Right renal pelvis (tissue), 4 donors: ENCODE data around the gene APOD. TPM values are rescaled to one million over a fixed set of nuclear protein-coding genes. Genes with fewer than 3 reads are reported as not detected.
"Not testable (repeated sequence)": the region's sequence is repeated elsewhere in the genome, so short reads cannot be mapped to it uniquely, and the experiment has no call there.

Source experiments
- DNase-seq, 4 donors: peaks; one replicate each; pipeline ENCODE4 v3.0.0-alpha.2; 2013; ENCODE audit warnings: low read depth in 4 of 4, low spot score in 3 of 4, missing footprints in 1 of 4
- polyA plus RNA-seq, 4 donors: library from polyadenylated mRNA; unstranded; fragments of 120-200 nt; gene quantifications; one replicate each; pipeline ENCODE4 v1.2.1, GENCODE V29; 2013; ENCODE audit not compliant: insufficient read length in 4 of 4

Gene APOD
- polyA plus RNA-seq, result 10 to 100 TPM in 1 of 4 donors, 1 to 10 TPM in 3; 1.6 to 13.7 (median 5.6) TPM

DNA sequence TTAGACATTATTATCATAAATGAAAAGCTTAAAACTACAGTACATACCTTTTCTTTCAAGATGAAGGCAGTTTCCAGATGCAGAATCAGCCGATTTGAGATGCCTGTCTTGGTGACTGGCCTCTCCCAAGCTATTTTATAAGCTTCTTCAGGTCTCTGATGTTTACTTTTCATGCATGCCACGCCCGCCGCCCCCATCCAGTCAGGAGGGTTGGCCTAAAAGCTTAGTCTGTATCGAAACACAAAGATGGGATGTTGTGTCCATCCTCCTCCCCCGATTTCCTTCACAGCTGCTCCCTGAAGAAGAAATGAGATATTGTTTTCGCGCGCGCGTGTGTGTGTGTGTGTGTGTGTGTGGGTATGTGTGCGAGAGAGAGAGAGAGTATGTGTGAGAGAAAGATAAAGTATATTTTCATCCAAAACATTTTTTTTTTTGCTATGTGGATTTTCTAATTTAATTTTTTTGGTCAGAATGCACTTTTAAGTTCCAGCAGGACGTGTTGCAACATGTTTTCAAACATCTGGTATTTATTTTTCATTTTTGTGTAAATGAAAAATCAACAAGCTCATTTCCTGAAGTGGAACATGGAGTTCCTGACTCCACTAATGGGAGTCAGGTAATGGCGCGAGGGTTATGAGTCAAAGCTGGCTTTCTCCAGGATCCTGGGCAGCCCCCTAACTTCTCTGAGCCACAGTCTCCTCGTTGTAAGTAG is at the start of gene APOD:
TSS of gene APOD (minus strand) at position 110 of the 712 bp plus-strand sequence. CDS start 4,479 bp downstream, outside the sequence.
- no peak for DNase-seq

DNA sequence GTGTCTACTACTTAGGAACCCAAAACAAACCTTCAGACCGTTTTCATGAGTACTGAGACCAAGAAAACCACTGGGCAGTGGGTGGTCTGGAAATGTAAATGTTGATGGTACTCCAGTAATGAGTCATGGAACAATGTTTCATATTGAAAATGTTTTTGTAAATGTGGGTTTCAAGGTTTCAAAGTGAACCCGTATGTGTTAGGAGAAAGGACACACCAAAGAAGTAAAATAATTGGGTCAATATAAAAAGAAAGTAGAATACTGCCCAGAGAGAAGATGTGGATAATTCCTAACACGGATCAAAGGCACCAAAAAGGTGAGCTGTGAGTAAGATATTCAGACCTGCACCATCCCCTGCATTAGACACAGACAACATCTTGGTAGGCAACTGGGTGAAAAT is 49.6 kb upstream of the APOD start:
- not testable (repeated sequence) for DNase-seq

GRCh38 chr3:195632501-195633185 is 48.9 kb upstream of the APOD start:
- not testable (repeated sequence) for DNase-seq

DNA sequence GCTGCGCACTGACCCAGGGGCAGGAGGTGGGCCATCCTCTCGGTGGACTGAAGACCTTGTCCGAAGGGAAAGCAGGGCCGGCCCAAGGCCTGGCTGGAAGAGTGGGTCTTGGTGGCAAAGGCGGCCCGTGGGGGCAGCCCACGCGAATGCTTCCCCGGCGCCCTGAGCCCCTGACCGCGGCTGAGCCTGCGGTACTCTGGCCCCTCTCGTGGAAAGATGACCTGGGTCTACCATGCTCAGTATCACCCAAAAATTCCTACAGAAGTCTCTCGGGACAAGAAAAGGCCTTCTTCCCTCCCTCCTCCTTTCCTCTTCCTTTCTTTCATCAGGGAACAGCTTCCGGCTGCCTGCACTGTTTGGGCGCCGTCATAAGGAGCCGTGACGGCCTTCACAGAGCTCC is 48.3 kb upstream of the APOD start:
- DNase-seq, result not testable (repeated sequence)

- DNase-seq, result not testable (repeated sequence)
These were observed 47.3 kb upstream of the APOD start for GRCh38 chr3:195630938-195631495.

DNA sequence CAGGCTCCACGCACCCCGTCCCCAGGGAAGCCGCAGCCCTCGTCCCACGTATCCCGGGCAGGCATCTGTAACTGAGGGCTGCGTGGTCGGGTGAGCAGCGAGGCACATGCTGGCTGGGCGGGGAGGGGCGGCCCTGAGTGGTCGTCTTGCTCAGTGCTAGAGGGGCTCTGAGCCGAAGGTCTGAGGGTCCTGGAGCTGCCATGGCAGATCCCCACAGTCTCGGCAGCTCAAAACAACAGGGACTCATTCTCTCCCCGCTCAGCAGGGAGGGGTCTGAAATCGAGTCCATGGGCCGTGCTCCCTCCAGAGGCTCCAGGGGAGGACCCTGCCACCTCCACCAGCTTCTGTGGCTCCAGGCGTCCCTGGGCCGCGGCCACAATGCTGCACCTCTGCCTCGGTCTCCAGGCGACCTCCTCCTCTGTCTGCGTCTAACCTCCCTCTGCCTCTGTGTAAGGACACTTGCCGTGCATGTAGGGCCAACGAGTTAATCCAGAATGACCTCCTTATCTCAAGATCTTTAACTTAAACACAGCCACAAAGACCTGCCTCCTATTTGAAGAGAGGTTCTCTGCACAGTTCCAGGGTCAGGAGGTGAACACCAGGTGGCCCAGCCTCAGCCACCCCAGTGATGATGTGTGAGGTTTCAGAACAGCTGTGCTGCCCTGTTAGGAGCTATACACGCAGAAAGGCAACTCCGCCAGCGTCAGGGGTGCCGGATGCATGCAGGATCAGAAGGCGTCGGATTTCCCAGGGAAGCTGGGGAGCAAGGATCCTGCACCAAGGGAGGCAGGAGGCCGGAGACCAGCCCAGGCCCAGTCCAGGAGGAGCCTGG is 46.6 kb upstream of the APOD start:
- not testable (repeated sequence) for DNase-seq

DNA sequence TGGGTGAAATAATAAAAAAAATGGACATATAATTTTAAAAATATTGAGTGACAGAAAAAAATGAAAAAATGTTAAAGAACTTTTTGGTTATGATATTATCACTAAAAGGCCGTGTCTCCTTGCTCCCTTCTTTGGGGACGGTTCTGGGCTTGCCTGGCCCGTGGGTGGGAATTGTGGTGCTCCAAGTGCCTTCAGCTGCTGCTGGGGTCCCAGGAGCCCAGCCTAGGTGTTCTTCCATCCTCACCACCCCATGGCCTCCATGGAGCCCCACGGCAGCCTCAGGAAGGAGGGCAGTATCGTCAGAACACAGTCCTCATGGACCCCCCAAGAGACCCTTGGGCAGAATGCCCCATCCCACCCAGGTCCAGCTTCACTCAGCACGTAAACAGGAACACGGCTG is 45.9 kb upstream of the APOD start:
- not testable (repeated sequence) for DNase-seq

- DNase-seq, result not testable (repeated sequence)
These were observed 44.7 kb upstream of the APOD start for GRCh38 chr3:195628386-195628920.

DNA sequence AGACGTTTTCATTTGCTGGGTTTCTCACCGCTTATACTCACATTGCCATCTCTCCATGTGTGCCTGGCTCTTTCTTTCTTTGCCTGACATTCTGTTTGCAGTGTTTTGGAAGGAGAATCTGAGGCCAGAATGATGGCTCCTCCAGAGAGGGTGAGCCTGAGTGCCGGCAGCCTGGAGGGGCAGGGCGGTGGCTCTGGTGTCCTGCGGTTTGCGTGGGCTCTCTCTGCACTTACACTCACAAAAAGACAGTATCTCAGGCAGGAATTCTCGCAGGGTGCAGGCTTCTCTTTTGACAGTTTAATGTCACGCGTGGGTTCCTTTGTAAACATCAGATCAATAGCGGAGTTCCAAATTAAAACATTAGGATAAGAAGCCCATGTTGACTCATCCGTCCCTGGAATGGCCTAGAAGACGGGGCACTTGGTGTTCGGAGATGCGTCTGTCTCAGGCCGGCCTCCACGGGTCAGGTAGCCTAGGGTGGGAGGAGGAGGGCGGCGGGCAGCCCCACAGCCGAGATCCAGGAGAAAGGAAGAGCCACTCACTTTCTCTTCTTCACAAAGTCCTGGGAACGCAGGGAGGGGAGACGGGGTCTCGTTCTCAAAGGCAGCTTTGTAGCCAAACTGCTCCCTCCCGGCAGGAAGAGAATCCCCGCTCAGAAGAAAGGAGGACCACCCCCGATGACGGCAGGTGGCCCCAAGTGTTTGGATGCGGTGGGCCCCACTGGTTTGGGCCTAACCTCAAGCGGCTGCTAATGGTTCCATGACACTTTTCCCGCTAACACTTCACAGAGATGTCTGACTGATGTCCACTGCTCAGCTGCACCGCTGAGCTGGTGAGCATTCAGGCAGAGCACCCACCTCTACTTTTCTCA is 44.0 kb upstream of the APOD start:
- not testable (repeated sequence) for DNase-seq

DNA sequence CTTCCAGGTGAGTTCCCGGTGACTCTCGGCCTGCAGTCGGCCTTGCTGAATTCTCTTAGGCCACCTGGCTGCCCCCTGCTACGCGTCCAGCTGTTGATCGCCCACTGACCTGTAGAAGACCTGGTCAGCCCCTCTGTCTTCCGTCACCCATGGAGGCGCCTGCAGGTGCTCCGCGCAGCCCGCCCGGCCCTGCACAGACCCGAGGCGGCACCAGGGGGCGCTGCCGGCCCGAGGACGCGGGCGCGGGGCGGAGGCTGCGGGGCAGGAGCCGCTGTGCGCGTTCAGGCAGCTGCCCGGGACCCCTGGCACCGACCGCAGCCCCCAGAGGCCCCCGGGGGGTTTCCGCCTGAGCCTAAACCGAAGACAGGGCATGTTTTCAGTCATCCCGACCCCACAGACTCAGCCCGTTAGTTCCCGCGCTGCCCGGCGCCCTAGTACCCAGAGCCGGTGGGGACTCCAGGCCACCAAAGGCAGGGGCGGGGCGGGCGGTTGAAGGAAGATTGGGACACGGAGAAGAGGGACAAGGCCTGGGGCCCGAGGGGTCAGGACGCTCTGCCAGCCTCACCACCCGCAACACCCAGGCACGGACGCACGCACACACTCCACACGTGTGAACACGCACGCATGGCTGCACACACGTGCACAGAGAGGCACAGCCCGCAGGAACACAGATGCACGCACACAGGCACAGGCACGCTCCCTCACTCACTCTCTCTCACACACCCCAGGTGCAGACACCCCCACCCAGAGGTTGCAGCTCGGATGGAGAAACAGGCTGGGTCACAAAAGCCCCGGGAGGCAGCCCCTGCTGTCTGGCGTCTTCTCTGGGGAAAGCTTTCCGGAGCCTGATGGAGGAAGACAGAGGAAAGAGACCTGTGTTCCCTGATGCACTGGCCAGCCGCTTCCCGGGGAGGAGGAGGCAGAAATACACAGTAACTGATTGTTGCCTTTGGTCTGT is 41.1 kb upstream of the APOD start:
- DNase-seq, result not testable (repeated sequence)

DNA sequence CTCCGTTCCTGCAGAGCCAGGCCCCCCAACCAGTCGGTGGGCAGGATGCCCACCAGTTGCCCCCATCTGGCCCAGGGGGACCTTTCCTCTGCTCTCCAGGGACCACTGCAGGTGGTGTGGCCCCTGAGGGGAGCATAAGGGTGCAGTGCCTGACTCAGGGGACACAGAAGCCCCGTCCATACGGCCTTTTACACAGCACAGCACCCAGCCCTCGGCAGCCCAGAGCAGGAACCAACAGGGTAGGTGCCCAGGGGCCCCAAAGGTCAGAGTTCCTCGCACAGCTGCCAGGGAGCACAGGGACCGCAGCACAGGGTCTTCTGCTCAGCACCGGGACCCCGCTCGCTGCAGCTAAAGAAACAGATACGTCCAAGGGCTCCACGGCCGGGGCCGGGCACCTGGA is 40.4 kb upstream of the APOD start:
- not testable (repeated sequence) for DNase-seq

DNA sequence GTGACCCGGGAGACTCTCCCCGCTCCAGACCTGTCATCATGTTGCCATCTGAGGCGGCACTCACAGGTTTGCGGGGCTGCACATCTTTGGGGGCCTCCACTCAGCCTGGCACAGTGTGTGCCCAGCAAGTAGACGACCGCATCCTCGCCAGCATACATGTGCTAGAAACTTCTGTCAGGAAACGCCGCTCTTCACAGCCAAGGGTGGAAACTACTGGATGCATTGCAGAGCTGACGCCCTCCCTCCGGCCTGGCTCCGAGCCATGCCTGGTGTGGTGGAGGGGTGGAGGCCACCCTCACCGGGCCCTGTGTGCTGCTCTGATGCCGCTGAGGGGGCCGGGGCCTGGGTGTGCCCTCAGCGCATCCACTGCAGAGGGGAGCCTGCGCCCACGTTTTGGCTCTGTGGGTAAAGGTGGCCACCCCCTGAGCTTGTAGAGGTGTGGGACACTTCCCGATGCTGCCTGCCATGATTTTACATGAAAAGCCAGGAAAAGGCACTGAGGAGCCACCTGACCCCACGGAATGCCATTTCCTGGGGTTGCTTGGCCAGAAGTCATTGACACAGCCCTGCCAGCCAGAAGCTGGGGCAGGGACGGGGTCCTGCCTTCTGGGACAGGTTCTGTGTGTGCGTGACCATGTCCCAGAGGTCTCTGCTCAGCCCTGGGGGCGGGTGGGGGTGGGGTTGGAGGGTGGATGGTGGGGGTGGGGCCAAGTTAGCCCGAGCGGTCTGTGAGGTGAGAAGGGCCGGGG is 39.7 kb upstream of the APOD start:
- not testable (repeated sequence) for DNase-seq

DNA sequence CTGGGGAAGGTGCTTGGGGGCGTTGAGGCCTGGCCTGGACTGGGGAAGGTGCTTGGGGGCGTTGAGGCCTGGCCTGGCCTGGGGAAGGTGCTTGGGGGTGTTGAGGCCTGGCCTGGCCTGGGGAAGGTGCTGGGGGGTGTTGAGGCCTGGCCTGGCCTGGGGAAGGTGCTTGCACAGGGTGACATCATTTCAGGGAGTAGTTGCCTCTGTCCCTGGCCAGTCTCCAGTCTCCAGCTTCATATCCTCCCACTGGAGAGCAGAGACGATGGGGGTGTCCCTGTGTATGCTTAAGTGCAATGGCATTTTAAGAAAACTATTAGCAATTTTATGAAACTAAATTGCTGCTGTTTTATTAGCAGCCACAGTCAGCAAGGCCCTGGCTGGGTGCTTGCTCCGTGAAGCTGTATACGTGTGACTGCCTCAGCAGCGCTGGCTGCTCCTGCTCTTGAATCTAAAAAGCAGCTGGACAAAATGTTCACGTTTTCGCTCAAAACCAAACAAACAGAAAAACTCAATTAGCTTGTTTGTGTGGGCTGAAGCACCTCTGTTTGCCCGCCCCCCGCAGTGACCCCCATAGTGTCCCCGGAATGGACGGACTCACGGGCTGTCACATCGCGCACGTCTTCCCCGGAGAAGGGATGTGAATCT is 38.9 kb upstream of the APOD start:
- not testable (repeated sequence) for DNase-seq

- not testable (repeated sequence) for DNase-seq
These were observed 38.3 kb upstream of the APOD start for GRCh38 chr3:195622012-195622411.

DNA sequence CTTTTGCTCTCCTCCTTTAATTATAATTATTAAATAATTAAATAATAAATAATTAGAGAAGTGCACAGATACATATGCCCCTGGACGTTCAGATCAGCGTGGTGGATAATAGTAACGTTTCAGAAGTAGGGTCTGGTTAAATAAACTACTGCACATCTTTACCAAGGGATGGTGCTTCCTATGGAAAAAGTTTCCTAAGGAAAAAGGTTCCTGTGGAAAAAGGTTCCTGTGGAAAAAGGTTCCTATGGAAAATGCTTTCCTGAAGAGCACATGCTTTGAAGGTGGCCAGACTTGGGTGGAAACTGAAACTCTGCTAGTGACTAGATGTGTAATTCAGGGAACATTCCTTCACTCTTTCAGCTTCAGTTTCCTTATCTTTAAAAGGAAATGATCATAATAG is 37.4 kb upstream of the APOD start:
- DNase-seq, result not testable (repeated sequence)

- not testable (repeated sequence) for DNase-seq
These were observed 36.7 kb upstream of the APOD start for GRCh38 chr3:195620476-195620875.
